ENCODE results near the gene SPNS2.

SPNS2 gene

GRCh38 chr17:4553669-4554068 lies 55.0 kb downstream of the SPNS2 start:
- DNase-seq, result no peak

- no peak for DNase-seq
Observed at GRCh38 chr17:4554441-4554996, 55.8 kb downstream of the SPNS2 start.

GRCh38 chr17:4554997-4555799 lies 56.5 kb downstream of the SPNS2 start, which contains the start of gene MYBBP1A:
MYBBP1A (minus strand) TSS chr17:4555384; CDS start chr17:4555324, 60 bp downstream.
- peak; percentile 95 to 97 for DNase-seq

GRCh38 chr17:4555873-4556759 lies 57.4 kb downstream of the SPNS2 start:
- DNase-seq, result no peak

GRCh38 chr17:4556996-4557395 lies 58.3 kb downstream of the SPNS2 start:
- DNase-seq, result no peak

- DNase-seq, result no peak
Observed at GRCh38 chr17:4557626-4558346, 59.1 kb downstream of the SPNS2 start.

- no peak for DNase-seq
Observed at GRCh38 chr17:4558347-4558971, 59.8 kb downstream of the SPNS2 start.

GRCh38 chr17:4559139-4559791 lies 60.6 kb downstream of the SPNS2 start:
- no peak for DNase-seq

GRCh38 chr17:4559966-4560365 lies 61.3 kb downstream of the SPNS2 start:
- no peak for DNase-seq

GRCh38 chr17:4560421-4560820 lies 61.7 kb downstream of the SPNS2 start, which contains the start of gene GGT6:
GGT6 (minus strand) TSS chr17:4560577; CDS start chr17:4560521, 56 bp downstream.
- no peak for DNase-seq

- no peak for DNase-seq
Observed at GRCh38 chr17:4560837-4561256, 62.2 kb downstream of the SPNS2 start.

- DNase-seq, result no peak
Observed at GRCh38 chr17:4562015-4562969, 63.6 kb downstream of the SPNS2 start.

- DNase-seq, result peak; percentile 42 to 71
Observed at GRCh38 chr17:4565209-4566141, 66.8 kb downstream of the SPNS2 start.

GRCh38 chr17:4566785-4567184 lies 68.1 kb downstream of the SPNS2 start:
- peak; percentile 27 to 38 for DNase-seq

- DNase-seq, result no peak
Observed at GRCh38 chr17:4569591-4569990, 70.9 kb downstream of the SPNS2 start.

- no peak for DNase-seq
Observed at GRCh38 chr17:4572131-4572530, 73.5 kb downstream of the SPNS2 start.

GRCh38 chr17:4573115-4573514 lies 74.4 kb downstream of the SPNS2 start:
- DNase-seq, result no peak

GRCh38 chr17:4573669-4574068 lies 75.0 kb downstream of the SPNS2 start:
- DNase-seq, result peak; percentile 9 to 56

- no peak for DNase-seq
Observed at GRCh38 chr17:4574448-4575045, 75.9 kb downstream of the SPNS2 start.

All from CD4-positive, alpha-beta T cell treated with Interferon alpha-2 for 1 hour (primary cell).